Limb (tissue), 2 donors: ENCODE results near the gene SLC45A3.
A peak's percentile ranks its signal among the peaks of the same experiment; 100 is the strongest.
"Not testable (repeated sequence)": the region's sequence is repeated elsewhere in the genome, so short reads cannot be mapped to it uniquely, and the experiment has no call there.

Source experiments
- DNase-seq, 2 donors: peaks; one replicate each; pipeline ENCODE4 v3.0.0-alpha.2; 2016; ENCODE audit errors: extremely low spot score in 2 of 2

Gene SLC45A3, protein sequence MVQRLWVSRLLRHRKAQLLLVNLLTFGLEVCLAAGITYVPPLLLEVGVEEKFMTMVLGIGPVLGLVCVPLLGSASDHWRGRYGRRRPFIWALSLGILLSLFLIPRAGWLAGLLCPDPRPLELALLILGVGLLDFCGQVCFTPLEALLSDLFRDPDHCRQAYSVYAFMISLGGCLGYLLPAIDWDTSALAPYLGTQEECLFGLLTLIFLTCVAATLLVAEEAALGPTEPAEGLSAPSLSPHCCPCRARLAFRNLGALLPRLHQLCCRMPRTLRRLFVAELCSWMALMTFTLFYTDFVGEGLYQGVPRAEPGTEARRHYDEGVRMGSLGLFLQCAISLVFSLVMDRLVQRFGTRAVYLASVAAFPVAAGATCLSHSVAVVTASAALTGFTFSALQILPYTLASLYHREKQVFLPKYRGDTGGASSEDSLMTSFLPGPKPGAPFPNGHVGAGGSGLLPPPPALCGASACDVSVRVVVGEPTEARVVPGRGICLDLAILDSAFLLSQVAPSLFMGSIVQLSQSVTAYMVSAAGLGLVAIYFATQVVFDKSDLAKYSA

DNA sequence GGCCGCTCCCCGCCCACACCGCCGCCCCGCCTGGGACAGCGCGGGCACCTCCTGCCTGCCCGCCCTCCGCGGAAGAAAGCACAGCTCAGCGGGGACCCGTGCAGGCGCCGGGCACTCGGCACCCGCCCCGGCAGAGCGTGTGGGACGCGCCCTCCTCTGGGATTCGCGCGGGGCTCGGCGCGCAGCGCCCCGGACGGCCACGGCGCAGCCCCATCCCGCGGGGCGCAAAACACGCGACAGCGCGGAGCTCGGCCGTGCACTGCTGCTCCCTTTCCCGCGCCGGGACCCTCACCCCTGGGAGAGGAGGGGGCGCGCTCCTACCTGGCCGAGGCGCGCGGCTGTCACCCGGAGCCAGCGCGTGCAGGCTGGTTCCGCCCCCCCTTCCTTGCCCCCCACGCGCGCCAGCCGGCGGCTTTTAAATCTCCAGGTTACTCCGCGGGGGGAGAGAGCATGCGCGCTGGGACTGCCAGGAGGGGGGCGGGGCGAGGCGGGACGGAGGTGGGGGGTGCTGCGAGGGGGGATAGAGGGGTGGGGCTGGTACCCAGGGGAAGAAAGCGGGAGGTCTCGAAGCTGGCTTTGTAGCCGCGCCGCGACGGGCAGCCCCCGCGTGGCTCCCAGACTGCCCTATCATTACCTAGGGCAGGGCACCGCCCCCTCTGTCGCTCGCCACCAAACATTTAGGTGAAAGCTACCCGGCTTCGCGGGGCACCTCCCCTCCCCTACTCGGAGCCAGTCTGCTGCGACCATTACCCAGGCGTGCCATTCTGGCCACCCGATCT, at the start of gene SLC45A3:
Gene SLC45A3, minus strand, starts transcription at position 437 of the 779 bp plus-strand sequence. CDS start 15,853 bp downstream, outside the sequence.
- peak in 1 of 2 donors; percentile 77 for DNase-seq

DNA sequence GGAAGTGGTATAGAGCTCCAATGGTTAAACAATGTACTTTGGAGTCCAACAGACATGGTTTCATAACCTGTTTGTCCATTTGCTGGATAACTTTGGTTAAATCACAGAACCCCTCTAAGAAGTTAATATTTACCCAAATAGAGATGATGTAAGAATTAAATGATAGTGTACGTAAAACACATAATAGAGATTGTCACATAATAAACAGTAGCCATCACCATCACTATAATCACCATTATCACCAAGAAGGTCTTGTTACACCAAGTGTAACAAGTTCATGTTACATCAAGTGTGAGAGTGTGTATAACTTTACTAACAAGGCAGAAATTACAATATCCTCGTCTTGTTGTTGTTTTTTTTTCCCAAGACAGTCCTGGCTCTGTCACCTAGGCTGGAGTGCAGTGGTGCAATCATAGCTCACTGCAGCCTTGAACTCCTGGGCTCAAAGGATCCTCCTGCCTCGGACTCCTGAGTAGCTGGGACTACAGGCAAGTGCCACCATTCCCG, 46.4 kb upstream of the SLC45A3 start:
- DNase-seq = no peak

GRCh38 chr1:205725514-205725913, 45.2 kb upstream of the SLC45A3 start:
- no peak for DNase-seq

GRCh38 chr1:205720740-205721139, 40.4 kb upstream of the SLC45A3 start:
- not testable (repeated sequence) for DNase-seq

GRCh38 chr1:205719762-205720161, 39.5 kb upstream of the SLC45A3 start:
- no peak for DNase-seq

GRCh38 chr1:205719015-205719414, 38.7 kb upstream of the SLC45A3 start:
- no peak for DNase-seq

GRCh38 chr1:205716371-205717132, 36.2 kb upstream of the SLC45A3 start:
- DNase-seq = no peak

GRCh38 chr1:205715628-205716027, 35.3 kb upstream of the SLC45A3 start:
- DNase-seq = no peak

- DNase-seq = no peak
These were observed 34.6 kb upstream of the SLC45A3 start for GRCh38 chr1:205714906-205715246.

DNA sequence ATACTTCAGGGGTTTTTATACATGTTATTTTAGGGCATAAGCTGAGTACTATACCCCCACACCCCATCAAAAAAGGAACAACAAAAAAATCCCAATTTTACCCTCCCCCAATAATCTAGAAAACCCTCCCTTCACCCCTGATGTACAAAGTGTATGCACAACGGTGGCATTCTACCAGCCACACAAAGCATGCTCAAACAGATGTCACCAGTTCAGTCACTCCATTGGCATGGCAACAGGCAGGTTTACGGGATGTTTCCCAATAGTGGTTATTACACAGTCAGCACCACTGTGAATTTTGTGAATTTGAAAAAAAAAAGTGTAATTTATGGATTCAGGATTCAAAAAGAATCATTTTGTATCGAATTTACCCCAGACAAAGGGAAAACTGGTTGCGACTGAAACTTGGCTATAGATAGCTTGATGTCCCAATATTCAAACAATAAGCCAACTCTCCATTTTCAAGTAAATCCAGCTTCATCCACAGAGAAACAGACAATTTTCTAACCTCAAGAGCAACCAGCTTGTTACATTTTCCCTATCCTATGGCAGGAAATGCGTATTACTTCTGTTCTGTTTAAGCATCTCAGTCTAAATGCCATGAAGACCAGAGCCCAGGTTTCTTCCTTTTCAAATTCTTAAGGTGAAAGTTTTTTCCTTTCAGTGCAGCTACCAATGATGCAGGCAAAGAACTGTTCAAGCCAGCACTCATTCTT, 34.0 kb upstream of the SLC45A3 start:
- DNase-seq = no peak

DNA sequence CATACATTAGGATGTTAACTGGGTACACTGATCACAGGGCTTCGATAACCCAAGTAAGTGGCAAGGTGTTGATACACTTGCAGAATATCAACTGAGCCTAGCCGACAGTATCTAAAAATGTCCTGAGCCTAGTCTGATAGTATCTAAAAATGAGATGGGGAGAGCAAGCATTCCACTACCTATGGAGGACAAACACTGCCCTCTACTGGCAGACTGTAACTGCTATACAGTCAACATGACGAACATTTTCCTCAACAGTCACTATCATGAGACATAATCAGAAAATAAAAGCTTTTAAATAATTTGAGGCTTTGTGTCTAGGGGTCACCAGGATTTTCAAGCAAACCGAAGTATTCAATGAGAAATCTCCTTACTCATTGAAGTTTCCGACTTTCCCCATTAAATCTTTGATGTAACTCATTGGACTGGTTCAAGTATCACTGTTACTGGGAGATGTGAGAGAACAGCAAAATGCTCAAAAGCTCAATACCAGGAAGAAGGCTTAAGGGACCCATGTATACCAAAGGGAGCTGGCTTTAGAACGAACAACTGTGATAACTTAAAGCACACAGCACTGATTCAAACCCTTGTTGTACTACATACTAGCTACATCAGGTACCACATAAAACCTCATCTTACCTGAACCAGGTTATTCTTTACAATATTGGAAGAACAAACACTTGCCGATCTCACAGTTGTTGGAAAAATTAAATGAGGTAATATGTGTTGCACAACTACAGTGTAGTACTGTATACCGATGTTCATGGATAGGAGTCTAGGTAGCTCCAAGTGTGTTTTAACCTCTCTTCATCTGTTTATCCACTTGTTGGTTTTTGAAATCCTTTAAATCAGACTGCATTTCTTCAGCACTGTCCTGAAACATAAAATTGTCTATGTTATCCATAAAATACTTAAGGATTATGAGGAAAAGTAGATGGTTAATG, 31.1 kb upstream of the SLC45A3 start:
- peak; percentile 53 to 81 for DNase-seq

DNA sequence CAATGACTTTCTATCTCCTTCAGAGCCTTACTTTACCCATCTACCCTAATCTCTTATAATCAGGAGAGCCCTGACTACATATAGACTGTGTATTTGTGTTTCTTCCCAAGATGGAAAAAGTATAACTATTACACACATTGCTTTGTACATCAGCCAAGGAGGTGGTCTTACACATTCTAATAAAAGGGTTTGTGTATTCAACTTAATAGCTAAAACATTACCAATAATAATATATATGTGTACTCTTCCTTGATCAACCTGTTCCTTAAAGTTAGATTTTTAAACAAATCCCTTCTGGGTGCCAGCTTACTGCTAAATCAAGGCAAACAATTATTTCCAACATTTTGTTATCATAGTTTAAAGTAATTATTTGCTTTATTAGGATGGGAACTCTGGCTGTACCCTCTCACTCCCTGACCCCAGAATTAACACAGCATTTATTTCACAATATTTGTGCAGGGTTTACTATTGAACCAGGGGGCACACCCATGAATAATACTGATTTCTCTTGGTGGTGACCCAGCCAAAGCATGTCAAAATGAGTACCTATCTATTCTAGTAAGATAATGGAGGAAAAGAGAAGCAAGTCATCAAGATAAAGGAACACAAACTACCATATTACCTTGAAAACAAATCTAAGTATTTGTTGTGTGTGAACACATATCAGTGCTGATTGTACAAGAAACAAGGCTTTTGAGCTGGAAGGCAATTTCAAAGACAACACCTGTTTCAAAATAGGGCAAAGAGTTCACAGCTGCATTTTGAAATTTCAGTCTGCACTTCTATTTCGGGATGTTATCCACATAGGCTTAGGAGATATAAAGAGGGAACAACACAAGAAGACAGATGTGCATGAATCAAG, 30.1 kb upstream of the SLC45A3 start:
- no peak for DNase-seq

DNA sequence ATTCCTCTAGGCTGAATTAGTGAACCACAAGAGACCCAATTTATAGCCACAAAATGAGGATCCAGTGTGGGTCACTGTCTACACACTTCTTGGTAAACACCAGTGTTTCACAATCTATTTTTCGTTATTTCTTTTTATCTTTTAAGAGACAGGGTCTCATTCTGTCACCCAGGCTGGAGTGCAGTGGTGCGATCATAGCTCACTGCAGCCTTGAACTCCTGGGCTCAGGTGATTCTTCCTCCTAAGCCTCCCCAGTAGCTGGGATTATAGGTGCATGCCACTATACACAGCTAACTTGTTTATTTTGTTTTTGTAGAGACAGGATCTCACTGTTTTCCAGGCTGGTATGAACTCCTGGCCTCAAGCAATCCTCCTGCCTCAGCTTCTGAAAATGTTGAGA, 29.3 kb upstream of the SLC45A3 start:
- no peak for DNase-seq

DNA sequence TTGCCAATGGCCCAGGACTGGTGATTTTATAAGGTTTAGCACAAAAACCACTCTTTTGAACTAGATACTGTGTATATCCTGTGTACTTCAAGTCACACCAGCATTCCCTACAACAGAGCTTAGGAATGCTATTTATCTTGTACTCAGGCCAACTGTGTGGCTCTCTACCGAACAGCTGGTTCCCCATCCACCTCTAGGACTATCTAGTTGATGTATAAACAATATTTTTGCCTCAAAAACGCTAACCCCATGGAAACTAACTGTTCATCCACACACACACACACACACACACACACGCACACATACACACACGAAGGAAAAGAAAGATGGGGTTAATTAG, 28.7 kb upstream of the SLC45A3 start:
- DNase-seq = no peak

- DNase-seq = no peak
These were observed 26.5 kb upstream of the SLC45A3 start for GRCh38 chr1:205706601-205707502.

GRCh38 chr1:205704903-205705302, 24.6 kb upstream of the SLC45A3 start:
- no peak for DNase-seq

DNA sequence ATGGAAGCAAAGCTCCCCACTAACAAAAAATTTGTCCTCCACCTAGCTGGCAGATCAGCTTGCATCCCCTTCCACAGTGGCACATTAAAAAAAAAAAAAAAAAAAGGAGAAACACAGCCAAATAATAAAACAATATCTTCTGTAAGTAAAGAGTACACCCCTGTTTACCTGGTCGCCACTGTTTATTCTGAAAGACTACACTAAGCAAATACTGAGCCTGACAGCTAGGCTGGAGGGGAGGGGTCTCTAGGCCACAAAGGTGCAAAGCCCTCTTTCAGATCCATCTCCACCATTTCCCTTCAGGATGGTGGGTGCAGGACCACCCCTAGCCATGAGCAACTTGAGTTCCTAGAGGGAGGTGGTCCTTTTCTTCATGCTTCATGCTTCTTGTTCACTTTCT, 22.8 kb upstream of the SLC45A3 start:
- no peak for DNase-seq

- DNase-seq = no peak
These were observed 21.6 kb upstream of the SLC45A3 start for GRCh38 chr1:205701891-205702290.
